Measurements from ENCODE around the gene HIVEP3.

The HIVEP3 gene

GRCh38 chr1:41493117-41493536 is 425.6 kb downstream of the HIVEP3 start:
- TF ChIP-seq POLR2AphosphoS5 (IDR thresholded peaks at IDR 0.05; ENCODE audit: low read depth, low read length) (no peak), SIN3A (IDR thresholded peaks at IDR 0.05; ENCODE audit: borderline replicate concordance, insufficient read depth, low read length) (no peak), FOXP2 (optimal IDR thresholded peaks at IDR 0.05; ENCODE audit: borderline replicate concordance, extremely low read depth, extremely low read length, insufficient read depth) (no peak), TAF1 (IDR thresholded peaks at IDR 0.05; ENCODE audit: borderline replicate concordance, insufficient read depth, low read length) (no peak)
- TF ChIP-seq, protein P1, sequence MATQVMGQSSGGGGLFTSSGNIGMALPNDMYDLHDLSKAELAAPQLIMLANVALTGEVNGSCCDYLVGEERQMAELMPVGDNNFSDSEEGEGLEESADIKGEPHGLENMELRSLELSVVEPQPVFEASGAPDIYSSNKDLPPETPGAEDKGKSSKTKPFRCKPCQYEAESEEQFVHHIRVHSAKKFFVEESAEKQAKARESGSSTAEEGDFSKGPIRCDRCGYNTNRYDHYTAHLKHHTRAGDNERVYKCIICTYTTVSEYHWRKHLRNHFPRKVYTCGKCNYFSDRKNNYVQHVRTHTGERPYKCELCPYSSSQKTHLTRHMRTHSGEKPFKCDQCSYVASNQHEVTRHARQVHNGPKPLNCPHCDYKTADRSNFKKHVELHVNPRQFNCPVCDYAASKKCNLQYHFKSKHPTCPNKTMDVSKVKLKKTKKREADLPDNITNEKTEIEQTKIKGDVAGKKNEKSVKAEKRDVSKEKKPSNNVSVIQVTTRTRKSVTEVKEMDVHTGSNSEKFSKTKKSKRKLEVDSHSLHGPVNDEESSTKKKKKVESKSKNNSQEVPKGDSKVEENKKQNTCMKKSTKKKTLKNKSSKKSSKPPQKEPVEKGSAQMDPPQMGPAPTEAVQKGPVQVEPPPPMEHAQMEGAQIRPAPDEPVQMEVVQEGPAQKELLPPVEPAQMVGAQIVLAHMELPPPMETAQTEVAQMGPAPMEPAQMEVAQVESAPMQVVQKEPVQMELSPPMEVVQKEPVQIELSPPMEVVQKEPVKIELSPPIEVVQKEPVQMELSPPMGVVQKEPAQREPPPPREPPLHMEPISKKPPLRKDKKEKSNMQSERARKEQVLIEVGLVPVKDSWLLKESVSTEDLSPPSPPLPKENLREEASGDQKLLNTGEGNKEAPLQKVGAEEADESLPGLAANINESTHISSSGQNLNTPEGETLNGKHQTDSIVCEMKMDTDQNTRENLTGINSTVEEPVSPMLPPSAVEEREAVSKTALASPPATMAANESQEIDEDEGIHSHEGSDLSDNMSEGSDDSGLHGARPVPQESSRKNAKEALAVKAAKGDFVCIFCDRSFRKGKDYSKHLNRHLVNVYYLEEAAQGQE (IDR thresholded peaks at IDR 0.05; ENCODE audit: insufficient read depth in 1 of 2, low read depth in 2 of 2, low read length in 2 of 2) = no peak

DNA sequence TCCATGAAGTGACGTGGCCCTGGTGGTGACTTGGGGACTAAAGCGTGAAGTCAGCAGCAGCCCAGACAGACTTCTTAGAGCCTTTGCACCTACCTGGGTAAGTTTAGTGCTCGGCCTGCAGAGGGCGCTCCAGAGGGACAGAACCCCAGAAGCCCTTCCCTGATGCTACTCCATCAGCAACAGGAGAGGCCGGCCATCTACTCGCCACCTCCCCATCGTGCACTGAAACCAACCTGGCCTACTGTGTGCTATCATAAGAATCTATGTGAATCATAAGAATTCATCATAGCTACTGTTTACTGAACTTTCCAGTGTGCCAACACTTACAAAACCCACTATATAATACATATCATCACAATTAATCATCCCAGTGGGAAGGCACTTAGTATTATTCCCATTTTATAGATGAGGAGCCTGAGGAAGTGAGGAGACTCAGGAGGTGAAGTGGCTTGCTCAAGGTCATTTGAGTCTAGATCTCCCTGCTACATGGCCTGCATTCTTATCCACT is 426.3 kb downstream of the HIVEP3 start:
- TF ChIP-seq, protein P1 (IDR thresholded peaks at IDR 0.05; ENCODE audit: insufficient read depth in 1 of 2, low read depth in 2 of 2, low read length in 2 of 2) = no peak
- no peak for TF ChIP-seq SIN3A (IDR thresholded peaks at IDR 0.05; ENCODE audit: borderline replicate concordance, insufficient read depth, low read length)
- TF ChIP-seq TAF1 (IDR thresholded peaks at IDR 0.05; ENCODE audit: borderline replicate concordance, insufficient read depth, low read length) = no peak
- TF ChIP-seq FOXP2 (optimal IDR thresholded peaks at IDR 0.05; ENCODE audit: borderline replicate concordance, extremely low read depth, extremely low read length, insufficient read depth) = no peak
- no peak for TF ChIP-seq POLR2AphosphoS5 (IDR thresholded peaks at IDR 0.05; ENCODE audit: low read depth, low read length)

DNA sequence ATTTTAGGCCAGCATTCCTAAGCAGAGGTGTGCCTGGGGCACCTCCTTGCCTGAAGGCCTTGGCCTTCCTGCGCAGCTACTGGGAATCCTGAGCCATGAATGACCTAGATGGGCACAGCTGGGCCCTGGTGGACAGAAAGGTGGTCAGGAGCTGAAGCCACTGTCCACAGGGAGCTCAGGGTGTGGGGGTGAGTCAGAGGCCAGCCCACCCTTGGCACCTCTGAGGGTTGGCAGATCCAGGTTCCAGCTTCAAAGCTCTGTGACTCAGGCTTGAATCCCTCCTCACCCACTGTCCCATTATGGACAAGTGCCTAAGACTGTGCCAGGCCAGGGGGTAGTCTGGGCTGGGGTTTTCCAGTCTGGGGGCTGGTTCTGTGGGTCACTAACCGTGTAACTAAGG is 427.8 kb downstream of the HIVEP3 start:
- no peak for TF ChIP-seq TAF1 (IDR thresholded peaks at IDR 0.05; ENCODE audit: borderline replicate concordance, insufficient read depth, low read length)
- TF ChIP-seq SIN3A (IDR thresholded peaks at IDR 0.05; ENCODE audit: borderline replicate concordance, insufficient read depth, low read length) = no peak
- TF ChIP-seq POLR2AphosphoS5 (IDR thresholded peaks at IDR 0.05; ENCODE audit: low read depth, low read length) = no peak
- no peak for TF ChIP-seq FOXP2 (optimal IDR thresholded peaks at IDR 0.05; ENCODE audit: borderline replicate concordance, extremely low read depth, extremely low read length, insufficient read depth)
- TF ChIP-seq, protein P1 (IDR thresholded peaks at IDR 0.05; ENCODE audit: insufficient read depth in 1 of 2, low read depth in 2 of 2, low read length in 2 of 2) = no peak

DNA sequence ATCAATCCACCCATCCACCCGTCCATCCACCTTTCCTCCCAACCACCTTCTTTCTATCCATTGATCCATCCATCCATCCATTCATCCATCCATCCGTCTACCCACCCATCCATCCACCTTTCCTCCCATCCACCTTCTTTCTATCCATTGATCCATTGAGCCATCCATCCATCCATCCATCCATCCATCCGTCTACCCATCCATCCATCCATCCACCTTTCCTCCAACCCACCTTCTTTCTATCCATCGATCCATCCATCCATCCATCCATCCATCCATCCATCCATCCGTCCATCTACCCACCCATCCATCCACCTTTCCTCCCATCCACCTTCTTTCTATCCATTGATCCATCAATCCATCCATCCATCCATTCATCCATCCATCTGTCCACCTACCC is 429.2 kb downstream of the HIVEP3 start:
- TF ChIP-seq FOXP2 (optimal IDR thresholded peaks at IDR 0.05; ENCODE audit: borderline replicate concordance, extremely low read depth, extremely low read length, insufficient read depth) = no peak
- no peak for TF ChIP-seq POLR2AphosphoS5 (IDR thresholded peaks at IDR 0.05; ENCODE audit: low read depth, low read length)
- TF ChIP-seq SIN3A (IDR thresholded peaks at IDR 0.05; ENCODE audit: borderline replicate concordance, insufficient read depth, low read length) = no peak
- TF ChIP-seq TAF1 (IDR thresholded peaks at IDR 0.05; ENCODE audit: borderline replicate concordance, insufficient read depth, low read length) = no peak
- TF ChIP-seq, protein P1 (IDR thresholded peaks at IDR 0.05; ENCODE audit: insufficient read depth in 1 of 2, low read depth in 2 of 2, low read length in 2 of 2) = no peak
